Renal cortical epithelial cell (primary cell): ENCODE results near the gene HPSE2. TPM values are rescaled to one million over a fixed set of nuclear protein-coding genes. Genes with fewer than 3 reads are reported as not detected.
"Not testable (repeated sequence)": the region's sequence is repeated elsewhere in the genome, so short reads cannot be mapped to it uniquely, and the experiment has no call there.

Experiments used
- DNase-seq: peaks from one replicate; pipeline ENCODE4 v3.0.0-alpha.2; 2011; ENCODE audit warnings: low read depth
- total RNA-seq: library from RNA; depleted of rRNA; stranded (reverse); fragments of >200 nt; gene quantifications from 2 replicates; pipeline ENCODE4 v1.2.3, GENCODE V29; 2014

Gene HPSE2
- total RNA-seq, 1 donor from 2014 or later: not detected

DNA sequence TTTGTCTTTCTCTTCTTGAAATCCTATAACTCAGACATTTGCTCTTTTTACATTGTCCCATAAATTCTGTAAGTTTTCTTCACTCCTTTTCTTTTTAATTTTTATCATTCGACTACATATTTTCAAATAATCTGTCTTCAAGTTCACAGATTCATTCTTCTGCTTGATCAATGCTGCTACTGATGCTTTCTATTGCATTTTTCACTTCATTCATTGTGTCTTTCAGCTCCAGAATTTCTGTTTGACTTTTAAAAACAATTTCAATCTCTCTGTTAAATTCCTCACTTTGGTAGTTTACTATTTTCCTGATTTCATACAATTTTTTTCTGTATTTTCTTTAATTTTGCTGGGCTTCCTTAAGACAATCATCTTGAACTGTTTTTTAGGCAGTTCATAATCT, 230.4 kb downstream of the HPSE2 start:
- no peak for DNase-seq

DNA sequence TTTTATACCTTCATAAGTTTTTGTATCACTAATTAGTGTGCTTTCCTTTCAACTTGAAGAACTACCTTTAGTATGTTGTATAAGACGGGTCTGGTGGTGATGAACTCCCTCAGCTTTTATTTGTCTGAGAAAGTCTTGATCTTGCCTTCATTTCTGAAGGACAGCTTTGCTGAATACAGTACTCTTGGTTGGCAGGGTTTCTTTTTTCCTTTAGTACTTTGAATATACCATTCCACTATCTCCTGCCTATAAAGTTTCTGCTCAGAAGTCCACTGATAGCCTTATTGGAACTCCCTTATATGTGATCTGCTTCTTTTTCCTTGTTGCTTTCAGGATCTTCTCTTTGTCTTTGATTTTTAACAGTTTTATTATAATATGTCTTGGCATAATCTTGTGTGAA, 230.9 kb downstream of the HPSE2 start:
- DNase-seq: no peak

DNA sequence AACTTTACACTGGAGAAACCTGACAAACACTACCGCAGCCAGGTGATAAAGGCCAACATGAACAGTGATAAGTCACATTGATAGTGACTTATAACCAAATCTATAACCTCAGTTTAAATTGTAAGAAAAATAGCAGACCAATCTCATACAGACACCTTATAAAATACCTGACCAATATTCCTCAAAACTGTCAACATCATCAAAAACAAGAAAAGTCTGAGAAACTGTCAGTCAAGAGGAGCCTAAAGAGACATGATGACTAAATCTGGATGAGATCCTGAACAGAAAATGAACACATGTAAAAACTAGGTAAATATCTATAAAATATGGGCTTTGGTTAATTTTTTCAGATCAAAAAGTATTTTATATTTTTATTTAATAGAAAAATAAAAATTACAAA, 233.3 kb downstream of the HPSE2 start:
- no peak for DNase-seq

DNA sequence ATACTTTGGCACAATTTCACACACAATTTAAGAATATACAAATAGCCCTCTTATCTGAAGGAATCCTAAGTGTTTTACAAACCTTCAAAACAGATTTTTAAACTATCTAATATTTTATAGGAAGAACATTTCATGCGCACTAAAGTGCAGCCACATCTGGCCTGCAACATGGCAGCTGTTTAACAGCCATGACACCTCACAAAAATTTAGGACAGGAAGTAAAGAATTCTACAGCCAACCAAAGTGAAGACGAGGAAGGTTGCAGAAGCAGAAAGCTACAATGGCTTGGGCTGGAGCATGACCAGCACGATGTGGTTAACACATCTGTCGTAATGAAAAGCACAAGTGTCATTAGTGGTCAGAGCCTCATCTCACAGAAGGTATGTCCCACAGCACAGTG, 238.1 kb downstream of the HPSE2 start:
- DNase-seq: no peak

DNA sequence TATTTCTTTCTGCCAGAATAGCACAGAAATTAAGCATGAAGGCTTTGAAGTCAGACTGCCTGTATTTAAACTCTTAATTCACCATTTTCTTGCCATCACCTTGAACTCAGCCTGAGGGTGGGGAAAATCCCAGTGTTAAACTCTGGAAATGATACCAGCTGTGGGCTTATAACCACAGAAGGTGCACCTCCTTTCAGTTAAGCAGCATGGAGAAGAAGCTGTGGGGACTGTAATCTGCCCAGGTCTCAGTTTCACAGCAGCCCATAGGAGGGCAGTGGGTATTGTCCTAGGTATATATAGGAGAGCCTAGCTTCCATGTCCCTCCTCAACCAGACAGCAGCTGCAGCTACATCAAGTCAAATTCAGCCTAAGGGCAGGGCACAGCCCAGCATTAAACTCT, 241.6 kb downstream of the HPSE2 start:
- no peak for DNase-seq

DNA sequence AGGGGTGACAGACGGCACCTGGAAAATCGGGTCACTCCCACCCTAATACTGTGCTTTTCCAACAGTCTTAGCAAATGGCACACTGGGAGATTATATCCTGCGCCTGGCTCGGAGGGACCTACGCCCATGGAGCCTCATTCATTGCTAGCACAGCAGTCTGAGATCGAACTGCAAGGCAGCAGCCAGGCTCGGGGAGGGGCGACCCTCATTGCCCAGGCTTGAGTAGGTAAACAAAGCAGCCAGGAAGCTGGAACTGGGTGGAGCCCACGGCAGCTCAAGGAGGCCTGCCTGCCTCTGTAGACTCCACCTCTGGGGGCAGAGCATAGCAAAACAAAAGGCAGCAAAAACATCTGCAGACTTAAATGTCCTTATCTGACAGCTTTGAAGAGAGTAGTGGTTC, 251.9 kb downstream of the HPSE2 start:
- DNase-seq: not testable (repeated sequence)

DNA sequence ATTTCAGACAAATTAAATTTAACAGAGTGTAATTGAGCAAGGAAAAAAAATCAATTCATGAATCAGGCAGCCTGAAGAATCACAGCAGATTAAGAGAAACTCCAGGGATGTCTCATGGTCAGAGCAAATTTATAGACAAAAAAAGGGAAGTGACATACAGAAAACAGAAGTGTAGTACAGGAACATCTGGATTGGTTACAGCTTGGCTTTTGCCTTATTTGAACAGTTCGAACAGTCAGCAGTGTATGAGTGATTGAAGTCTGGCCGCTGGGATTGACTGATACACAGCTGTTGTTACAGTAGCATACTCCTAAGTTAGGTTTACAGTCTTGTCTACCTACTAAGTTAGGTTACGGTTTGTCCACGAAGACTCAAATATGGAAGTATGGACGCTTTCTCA, 255.3 kb downstream of the HPSE2 start:
- no peak for DNase-seq

DNA sequence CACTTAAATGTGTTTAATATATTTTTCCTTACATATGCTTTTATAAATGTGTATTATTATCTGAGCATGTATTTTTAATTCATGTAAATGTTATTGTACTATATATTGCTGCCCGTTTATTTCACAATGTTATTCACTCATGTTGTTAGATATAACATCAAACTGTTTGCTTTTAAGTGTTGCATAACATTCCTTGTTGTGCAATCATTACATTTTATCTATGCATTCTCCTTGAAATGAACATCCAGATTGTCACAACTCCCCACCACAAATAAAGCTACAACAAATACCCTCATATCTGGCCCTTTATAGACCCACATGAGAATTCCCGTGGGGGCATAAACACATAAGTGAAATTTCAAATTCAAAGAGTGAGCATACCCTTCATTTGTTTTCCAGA, 264.2 kb downstream of the HPSE2 start:
- no peak for DNase-seq

DNA sequence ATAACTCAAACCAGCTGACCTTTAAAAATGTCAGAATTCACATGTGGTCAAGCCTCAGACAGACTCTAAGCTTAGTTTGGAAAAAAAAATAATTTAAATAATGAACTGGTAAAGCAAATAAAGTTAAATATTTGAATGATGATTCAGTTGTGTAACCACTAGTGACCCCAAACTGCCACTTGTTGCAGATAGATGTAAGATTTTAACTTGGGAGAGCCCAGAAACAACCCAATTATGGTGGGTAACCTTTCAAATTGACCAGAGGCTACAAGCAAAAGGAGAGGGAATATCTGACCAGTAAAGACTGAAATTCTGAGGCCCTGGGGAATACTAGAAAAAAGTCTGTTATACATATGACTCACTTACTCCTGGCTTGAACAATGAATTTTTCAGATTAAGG, 268.1 kb downstream of the HPSE2 start:
- no peak for DNase-seq

DNA sequence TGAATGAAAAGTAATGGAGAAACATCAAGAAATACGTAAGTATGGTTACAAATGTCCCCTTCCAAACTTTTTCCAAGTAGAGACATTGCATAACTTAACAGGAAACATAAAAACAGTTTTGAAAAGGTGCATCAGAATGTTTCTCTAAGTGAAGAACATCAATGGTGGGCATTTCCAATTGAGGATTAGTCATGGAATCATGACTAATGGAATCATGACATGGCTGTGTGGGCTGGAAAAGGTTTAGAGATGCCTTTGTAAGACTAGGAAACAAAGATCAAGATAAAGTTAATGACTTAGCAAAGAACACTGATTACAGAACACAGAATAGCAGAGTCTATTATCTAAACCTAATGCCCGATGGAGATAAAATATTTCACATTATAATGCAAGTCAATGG, 272.0 kb downstream of the HPSE2 start:
- DNase-seq: peak; percentile 15

DNA sequence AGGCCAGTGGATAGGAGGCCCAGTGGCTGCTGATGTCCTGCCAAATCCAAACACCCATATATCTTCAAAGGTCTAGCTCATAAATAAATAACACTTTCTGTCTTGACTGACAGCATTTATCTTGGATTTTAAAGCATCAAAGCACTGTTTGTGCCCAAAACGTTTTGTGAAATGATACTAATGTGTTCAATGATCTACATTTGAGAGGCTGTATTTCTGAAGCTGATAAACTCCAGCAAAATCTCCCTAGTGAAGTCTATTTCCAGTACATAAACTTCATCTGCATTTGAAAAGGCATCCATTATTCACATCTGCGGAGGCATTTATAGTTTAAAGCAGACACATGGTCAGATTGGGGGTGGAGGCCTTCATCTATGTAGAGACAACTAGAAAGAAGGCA, 276.3 kb downstream of the HPSE2 start:
- no peak for DNase-seq

DNA sequence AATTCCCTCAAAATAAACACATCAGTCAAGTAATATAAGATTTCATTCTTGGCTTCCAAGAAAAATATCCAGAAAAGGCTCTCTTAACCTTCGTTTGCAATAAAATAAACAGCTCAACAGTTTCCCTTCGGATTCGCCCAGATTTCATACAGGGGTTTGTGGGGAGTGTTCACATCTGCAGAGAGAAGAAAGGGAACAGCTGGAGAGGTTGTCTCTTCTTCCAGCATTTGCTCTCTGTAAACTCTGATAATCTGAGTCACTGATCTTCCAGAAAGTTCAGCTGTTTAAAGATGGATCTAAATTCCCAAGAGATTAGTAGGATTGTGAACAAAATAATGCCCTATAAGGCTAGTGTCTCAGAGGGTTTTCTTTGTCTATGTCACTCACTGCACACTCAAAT, 277.9 kb downstream of the HPSE2 start:
- DNase-seq: no peak

DNA sequence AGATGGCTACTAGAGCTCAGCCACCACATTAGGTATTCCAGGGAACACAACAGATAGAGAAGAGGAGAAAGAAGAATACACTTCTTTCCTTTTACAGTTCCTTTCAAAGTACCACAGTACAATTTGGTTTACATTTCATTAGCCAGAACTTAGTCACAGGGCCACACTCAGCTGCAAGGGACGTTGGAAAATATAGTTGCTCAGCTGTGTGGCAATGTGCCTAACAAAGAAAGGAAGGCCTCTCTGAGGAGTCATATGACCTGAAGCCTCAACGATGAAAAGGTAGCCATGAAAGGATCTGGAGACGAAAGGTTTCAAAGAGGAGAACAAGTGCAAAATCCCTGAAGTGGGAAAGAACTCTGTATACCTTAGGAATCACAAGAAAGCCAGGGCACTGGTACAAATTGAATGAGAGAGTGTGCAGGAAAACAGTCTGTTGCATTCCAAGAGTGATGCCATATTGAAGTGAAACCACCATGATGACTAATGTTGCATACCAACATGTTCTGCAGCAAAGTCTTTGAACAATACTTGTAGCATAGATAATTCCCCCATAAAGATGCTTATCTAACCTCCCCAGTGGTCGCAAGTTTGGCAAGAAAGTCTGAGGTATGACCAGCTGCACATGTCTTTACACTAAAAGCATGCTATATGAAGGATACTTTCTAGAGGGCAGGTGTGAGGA, 278.9 kb downstream of the HPSE2 start:
- DNase-seq: peak; percentile 24

DNA sequence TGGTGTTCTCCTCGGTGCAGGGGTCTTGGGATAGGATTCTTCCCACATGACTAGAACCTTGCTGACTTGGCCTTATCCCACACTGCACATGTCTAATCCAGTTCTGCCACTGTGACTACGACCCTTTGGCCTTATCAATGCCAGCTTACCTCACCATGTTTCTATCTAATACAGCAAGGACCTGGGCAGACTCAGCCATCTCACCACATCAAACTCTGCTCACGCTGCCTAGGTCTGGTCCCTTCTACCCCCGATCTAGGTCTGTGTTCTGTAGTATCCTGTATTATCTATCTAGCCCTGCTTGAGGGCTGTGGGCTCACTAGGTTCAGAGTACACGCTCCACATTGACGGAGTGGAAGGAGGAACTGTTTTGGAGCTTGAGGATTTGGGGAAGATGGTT, 282.4 kb downstream of the HPSE2 start:
- no peak for DNase-seq

DNA sequence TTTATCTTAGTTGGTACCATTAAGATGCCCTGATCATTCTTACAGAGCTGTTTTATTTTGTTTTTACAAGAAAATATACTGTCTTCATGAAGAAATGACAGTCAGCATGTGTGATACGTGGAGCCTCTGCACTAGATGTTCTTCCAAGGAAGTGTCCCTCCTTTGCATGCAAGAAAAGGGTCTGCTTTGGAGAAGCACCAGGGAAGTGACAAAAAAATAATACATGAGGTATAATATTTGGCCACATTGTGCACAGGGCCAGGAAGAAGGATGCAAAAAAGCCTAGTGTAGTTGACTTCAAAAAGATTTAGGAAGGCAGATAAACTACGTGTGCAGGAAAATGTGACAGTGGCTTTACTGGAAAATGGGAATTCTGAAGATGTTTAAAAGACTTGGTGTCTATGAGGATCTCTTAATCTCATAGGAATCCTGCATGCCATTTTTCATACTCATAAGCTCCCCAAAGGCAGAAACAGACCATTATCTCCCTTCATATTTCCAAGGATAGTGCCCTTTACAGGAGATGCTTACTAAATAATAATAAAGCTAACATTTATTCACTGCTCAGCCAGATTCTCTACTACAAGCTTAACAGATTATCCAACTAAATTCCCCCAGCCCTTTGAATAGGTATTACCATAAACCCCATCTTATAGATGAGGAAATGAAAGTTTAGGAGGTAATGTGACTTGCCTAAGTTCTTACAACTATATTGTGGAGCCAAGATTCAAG, 284.2 kb downstream of the HPSE2 start:
- DNase-seq: no peak

DNA sequence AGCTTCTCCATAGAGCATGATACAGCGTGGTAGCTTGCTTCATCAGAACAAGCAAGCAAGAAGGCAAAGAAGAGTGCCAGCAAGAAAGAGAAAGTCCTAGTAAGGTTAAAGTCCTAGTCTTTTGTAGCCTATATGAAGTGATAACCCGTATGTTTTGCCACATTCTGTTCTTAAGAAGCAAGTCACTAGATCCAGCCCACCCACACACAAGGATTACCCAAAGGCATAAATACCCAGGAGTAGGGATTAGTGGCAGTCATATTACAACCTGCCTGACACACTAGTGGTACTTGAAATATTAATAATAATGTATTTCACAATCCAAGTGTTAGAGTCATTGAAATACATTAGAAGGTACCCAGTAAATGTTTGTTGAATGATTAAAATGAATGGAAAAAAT, 285.5 kb downstream of the HPSE2 start:
- no peak for DNase-seq

DNA sequence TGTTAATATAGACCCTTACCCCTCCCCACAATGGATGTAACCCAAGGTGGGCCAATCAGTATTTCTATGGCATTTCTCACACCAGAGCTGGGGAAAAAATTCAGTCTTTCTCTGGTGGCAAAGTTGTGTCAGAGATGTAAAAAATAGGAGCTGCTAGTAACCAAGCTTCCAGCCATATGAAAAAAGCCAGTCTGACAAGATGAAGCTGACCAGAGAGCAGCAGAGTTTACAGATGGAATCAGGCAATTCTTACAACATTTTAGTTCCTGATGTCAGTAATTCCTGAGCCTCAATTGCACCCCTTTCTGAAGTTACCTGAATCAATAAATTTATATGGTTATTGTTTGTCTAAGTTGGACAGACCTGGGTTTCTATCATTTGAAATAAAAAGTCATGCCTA, 286.3 kb downstream of the HPSE2 start:
- DNase-seq: no peak

DNA sequence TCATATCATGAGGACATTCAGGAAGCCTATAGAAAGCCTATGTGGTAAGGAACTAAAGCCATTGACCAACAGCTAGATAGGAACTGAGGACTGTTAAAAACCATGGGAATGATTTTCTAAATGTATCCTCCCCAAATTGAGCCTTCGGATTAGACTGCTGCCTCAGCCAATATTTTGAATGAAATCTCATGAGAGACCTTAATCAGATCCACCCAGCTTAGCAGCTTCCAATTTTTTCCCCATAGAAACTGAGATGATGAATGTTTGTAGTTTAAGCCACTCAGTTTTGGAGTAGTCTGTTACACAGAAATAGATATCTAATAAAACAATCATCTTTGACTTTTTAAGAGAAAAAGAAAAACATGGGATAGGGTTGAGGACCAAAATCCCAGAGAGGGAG, 292.0 kb downstream of the HPSE2 start:
- no peak for DNase-seq

DNA sequence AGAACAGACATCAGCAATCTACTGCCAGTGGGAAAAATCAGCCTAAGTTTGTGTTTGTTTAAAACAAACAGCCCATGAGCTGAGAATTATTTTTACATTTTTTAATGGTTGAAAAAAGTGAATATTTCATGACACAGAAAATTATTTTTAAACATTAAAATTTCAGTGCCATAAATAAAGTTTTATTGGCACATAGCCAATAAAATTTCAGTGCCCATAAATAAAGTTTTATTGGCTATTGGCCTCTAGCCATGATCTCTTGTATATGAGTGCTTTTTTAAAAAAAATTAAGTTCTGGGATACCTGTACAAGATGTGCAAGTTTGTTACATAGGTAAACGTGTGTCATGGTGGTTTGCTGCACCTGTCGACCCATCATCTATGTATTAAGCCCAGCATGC, 305.9 kb downstream of the HPSE2 start:
- no peak for DNase-seq

DNA sequence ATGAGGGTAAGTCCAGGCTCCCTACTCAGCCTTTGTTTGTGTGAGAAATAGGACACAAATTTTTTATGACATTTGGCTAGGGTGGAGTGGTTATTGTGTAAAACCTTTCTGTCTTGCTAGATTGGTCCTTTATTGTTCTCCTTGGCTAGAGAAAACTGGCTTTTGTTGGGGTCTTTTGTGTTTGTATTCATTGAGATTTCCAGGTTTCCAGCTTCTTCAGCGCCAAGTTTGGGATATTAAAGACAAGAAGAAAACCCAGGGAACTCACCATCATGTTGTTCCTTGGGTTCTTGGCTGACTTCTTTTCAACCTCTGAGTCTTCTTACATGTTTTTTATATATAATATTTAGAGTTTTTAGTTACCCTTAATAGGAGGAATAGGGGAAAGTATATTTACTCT, 310.0 kb downstream of the HPSE2 start:
- no peak for DNase-seq

DNA sequence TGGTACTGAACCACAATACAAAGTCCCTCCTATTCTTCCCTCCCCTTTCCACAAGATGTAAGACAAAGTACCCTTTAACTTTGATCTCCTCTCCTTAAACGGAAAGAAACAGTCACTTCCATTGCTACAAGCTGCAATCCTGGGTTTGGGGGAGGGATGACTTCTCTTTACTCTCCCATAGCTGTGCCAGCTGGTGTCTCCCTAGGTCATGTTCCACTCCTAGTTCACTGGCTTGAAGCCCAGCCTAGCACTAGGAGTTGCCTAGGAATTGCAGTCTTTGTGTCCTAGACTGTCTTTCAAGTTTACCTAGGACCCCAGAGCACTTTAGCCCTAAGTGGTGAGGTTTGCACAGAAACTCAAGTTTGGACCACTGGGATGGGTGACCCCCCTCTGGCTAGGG, 311.1 kb downstream of the HPSE2 start:
- no peak for DNase-seq

DNA sequence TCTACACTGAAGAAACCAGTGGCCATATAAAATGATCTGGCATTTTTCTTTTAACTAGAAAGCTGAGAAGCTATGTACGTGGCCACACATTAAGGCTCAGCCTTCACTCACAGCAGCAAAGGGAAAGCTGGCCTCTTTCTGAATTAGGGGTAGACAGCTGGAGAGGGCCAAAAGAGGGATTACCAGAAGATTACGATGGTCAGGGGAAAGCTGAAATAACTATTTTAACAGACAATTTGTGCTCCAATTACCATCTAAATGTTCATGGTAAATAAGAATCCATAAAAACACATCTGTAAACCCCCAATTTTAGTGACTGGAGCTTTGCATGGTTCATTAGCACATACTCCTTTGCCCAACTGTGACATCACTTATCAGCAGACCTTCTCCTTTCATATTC, 314.3 kb downstream of the HPSE2 start:
- DNase-seq: no peak

DNA sequence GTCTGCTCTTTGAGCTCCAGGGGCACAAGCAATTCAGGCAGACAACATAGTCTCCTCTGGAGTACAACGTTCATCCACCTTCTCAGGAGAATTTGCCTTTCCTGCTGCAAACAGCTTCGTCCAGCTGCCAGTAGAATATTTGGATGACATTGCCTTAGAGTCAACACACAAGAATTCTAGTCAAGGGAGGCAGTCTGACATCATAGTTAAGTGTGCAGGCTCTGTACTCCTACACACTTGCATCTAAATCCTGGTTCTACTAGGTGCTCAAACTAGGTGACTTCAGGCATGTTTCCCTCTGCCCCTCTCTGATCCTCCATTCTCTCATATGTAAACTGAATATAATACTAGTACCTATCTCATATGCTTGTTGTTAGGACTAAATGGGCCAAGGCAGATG, 314.8 kb downstream of the HPSE2 start:
- no peak for DNase-seq

DNA sequence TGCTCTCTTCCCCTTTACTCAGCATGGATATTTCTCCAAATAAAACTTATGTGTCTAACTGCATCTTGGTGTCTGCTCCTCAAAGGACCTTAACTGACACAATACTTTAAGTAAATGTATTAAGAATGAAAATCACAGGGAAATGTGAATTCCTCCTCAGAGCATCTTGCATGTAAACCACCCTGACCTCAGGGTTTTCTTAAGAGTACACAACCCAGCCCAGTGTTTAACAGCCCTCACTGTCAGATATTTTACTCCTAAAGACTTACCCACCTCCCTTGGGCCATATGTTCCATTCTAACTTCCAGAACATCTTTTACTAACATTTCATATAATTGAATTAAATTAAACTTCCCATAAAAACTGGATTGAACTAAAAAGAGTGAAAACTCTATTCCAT, 315.3 kb downstream of the HPSE2 start:
- no peak for DNase-seq
